ENCODE data around the gene TNS3.

DNA sequence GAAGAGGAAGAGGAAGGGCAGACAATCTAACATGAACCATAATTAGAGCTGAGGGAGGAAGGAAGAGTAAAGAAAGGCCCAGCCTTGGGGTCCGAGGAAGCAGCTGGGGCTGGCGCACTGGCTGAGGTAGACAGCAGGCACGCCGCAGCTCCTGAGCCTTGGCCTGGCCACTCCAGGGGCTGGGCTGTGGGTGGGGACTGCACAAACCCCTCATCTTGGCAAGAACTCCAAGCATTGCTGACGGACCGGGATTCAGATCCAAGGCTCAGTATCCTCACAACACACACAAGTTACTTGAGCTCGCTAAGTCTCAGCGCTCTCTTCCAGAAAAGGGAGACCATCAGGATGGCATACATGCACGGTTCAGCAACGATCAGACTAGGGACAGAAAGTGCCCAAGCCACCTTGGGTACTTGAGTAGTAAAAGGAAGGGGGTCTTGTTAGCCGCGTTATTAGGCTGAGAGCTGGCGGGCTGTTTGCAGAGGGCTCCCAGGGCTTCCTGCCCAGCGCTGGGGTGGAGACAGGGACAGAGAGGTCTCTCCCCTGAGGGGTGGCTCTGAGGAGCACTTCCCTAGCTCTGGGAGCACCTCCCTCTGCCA lies 4.5 kb downstream of the TNS3 start:
- TF ChIP-seq, protein P1, sequence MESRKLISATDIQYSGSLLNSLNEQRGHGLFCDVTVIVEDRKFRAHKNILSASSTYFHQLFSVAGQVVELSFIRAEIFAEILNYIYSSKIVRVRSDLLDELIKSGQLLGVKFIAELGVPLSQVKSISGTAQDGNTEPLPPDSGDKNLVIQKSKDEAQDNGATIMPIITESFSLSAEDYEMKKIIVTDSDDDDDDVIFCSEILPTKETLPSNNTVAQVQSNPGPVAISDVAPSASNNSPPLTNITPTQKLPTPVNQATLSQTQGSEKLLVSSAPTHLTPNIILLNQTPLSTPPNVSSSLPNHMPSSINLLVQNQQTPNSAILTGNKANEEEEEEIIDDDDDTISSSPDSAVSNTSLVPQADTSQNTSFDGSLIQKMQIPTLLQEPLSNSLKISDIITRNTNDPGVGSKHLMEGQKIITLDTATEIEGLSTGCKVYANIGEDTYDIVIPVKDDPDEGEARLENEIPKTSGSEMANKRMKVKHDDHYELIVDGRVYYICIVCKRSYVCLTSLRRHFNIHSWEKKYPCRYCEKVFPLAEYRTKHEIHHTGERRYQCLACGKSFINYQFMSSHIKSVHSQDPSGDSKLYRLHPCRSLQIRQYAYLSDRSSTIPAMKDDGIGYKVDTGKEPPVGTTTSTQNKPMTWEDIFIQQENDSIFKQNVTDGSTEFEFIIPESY (CRISPR knock-in tag; IDR thresholded peaks at IDR 0.05): no peak
- TF ChIP-seq ESRRA (IDR thresholded peaks at IDR 0.05; ENCODE audit: borderline replicate concordance, low read depth) (no peak), ZSCAN29 (IDR thresholded peaks at IDR 0.05) (no peak), TEAD1 (CRISPR knock-in tag; IDR thresholded peaks at IDR 0.05) (no peak), TEAD4 (IDR thresholded peaks at IDR 0.05; ENCODE audit: low read length) (no peak), TEAD4 (CRISPR knock-in tag; IDR thresholded peaks at IDR 0.05; ENCODE audit: borderline replicate concordance) (no peak), ZNF780A (CRISPR knock-in tag; IDR thresholded peaks at IDR 0.05) (no peak), PHF8 (IDR thresholded peaks at IDR 0.05; ENCODE audit: borderline replicate concordance, low read length) (no peak), ZNF436 (CRISPR knock-in tag; IDR thresholded peaks at IDR 0.05) (no peak), MTA3 (IDR thresholded peaks at IDR 0.05; ENCODE audit: borderline replicate concordance) (no peak)
- TF ChIP-seq, protein P2, sequence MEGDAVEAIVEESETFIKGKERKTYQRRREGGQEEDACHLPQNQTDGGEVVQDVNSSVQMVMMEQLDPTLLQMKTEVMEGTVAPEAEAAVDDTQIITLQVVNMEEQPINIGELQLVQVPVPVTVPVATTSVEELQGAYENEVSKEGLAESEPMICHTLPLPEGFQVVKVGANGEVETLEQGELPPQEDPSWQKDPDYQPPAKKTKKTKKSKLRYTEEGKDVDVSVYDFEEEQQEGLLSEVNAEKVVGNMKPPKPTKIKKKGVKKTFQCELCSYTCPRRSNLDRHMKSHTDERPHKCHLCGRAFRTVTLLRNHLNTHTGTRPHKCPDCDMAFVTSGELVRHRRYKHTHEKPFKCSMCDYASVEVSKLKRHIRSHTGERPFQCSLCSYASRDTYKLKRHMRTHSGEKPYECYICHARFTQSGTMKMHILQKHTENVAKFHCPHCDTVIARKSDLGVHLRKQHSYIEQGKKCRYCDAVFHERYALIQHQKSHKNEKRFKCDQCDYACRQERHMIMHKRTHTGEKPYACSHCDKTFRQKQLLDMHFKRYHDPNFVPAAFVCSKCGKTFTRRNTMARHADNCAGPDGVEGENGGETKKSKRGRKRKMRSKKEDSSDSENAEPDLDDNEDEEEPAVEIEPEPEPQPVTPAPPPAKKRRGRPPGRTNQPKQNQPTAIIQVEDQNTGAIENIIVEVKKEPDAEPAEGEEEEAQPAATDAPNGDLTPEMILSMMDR (IDR thresholded peaks at IDR 0.05 in 2 of 3, conservative IDR thresholded peaks at IDR 0.05 in 1 of 3; ENCODE audit: insufficient read depth in 2 of 3, low read depth in 1 of 3, low read length in 3 of 3): no peak
- TF ChIP-seq, protein P3, sequence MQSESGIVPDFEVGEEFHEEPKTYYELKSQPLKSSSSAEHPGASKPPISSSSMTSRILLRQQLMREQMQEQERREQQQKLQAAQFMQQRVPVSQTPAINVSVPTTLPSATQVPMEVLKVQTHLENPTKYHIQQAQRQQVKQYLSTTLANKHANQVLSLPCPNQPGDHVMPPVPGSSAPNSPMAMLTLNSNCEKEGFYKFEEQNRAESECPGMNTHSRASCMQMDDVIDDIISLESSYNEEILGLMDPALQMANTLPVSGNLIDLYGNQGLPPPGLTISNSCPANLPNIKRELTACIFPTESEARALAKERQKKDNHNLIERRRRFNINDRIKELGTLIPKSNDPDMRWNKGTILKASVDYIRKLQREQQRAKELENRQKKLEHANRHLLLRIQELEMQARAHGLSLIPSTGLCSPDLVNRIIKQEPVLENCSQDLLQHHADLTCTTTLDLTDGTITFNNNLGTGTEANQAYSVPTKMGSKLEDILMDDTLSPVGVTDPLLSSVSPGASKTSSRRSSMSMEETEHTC (IDR thresholded peaks at IDR 0.05): no peak
